ENCODE results near the gene HAPLN3. TPM values are rescaled to one million over a fixed set of nuclear protein-coding genes. Genes with fewer than 3 reads are reported as not detected.
A peak's percentile ranks its signal among the peaks of the same experiment; 100 is the strongest.

The HAPLN3 gene
- polyA plus RNA-seq, 2 of the 4 experiments (the other 2 are of a cell fraction), result 8.5 to 39.7 TPM

DNA sequence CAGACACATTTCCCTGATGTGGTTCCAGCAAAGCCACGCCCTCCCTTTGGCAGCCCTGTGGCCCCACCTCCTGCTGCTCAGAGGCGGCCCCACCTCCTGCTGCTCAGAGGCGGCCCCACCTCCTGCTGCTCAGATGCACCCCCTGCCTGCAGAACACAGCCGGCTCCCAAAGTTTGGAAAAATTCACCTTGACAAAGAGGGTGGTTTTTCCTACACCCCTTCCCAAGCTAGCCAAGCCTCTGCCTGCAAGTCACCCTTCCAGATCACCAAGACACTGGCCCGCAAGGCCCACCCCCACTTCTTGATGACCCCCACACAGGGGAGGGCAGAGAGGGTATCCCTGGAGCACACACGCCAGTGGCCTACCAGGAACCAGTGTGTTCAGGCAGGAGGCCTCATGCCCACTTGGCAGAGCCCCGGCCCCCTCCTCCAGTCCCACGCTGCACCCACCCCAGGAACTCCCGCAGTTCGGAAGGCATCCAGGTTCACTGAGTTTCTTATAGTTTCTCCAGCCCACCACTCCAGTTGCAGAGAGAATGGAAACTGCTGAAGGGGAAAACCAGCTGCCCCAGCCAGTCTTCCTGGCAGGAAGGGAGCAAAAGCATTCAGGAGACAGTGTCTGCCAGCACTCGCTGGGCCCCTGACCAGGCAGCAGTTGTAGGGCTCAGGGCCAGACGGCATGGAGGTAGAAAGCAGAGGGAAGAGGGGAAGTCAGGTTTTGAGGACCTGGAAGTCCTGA, 2.3 kb upstream of the HAPLN3 start (continued):
- TF ChIP-seq RAD21 (conservative IDR thresholded peaks at IDR 0.05 in 1 of 2, IDR thresholded peaks at IDR 0.05 in 1 of 2) (peak; percentile 37; a peak in 3 of 5 replicates), HOXB13 (CRISPR knock-in tag; IDR thresholded peaks at IDR 0.05; ENCODE audit: low read depth) (no peak)

GRCh38 chr15:88897142-88897455, 1.8 kb upstream of the HAPLN3 start:
- H3K4me1 ChIP-seq, result peaks cover 32% of the 10 kb centered on the region
- FAIRE-seq (peak; percentile 36), ATAC-seq (peak in 1 of 2 experiments; percentile 4; a peak in 5 of 6 replicates), DNase-seq (ENCODE audit: low read depth in 1 of 2, low spot score in 1 of 2) (no peak)
- H3K27ac ChIP-seq, result peak overlapping the region; percentile 32 to 62; a peak in 2 of 6 replicates
- no peak for TF ChIP-seq TFCP2L1 (CRISPR knock-in tag; IDR thresholded peaks at IDR 0.05)
- TF ChIP-seq, protein P1, sequence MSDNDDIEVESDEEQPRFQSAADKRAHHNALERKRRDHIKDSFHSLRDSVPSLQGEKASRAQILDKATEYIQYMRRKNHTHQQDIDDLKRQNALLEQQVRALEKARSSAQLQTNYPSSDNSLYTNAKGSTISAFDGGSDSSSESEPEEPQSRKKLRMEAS (IDR thresholded peaks at IDR 0.05), result no peak
- no peak for TF ChIP-seq ESRRA (IDR thresholded peaks at IDR 0.05; ENCODE audit: borderline replicate concordance, low read length)
- TF ChIP-seq RAD21 (conservative IDR thresholded peaks at IDR 0.05 in 1 of 2, IDR thresholded peaks at IDR 0.05 in 1 of 2), result no peak
- no peak for TF ChIP-seq MAZ (IDR thresholded peaks at IDR 0.05; ENCODE audit: borderline replicate concordance, low read depth, low read length)
- no peak for TF ChIP-seq NR3C1 (IDR thresholded peaks at IDR 0.05)
- TF ChIP-seq MYC (IDR thresholded peaks at IDR 0.05; ENCODE audit: borderline replicate concordance, low read length), result no peak
- TF ChIP-seq RFX5 (IDR thresholded peaks at IDR 0.05), result no peak
- no peak for TF ChIP-seq CHD2 (IDR thresholded peaks at IDR 0.05; ENCODE audit: low read length, partially characterized antibody)
- no peak for TF ChIP-seq HOXB13 (CRISPR knock-in tag; IDR thresholded peaks at IDR 0.05; ENCODE audit: low read depth)
- no peak for TF ChIP-seq HOXB5 (CRISPR knock-in tag; IDR thresholded peaks at IDR 0.05)
- TF ChIP-seq CBX2 (IDR thresholded peaks at IDR 0.05; ENCODE audit: borderline replicate concordance, low read depth), result no peak
- no peak for TF ChIP-seq RARB (CRISPR knock-in tag; IDR thresholded peaks at IDR 0.05)
- TF ChIP-seq, protein P2, sequence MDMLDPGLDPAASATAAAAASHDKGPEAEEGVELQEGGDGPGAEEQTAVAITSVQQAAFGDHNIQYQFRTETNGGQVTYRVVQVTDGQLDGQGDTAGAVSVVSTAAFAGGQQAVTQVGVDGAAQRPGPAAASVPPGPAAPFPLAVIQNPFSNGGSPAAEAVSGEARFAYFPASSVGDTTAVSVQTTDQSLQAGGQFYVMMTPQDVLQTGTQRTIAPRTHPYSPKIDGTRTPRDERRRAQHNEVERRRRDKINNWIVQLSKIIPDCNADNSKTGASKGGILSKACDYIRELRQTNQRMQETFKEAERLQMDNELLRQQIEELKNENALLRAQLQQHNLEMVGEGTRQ (IDR thresholded peaks at IDR 0.05), result no peak
- no peak for TF ChIP-seq ZC3H11A (IDR thresholded peaks at IDR 0.05)
- no peak for TF ChIP-seq BHLHE40 (IDR thresholded peaks at IDR 0.05; ENCODE audit: low read depth, low read length)
- no peak for TF ChIP-seq FOSB (CRISPR knock-in tag; IDR thresholded peaks at IDR 0.05)
- TF ChIP-seq CBX8 (IDR thresholded peaks at IDR 0.05), result no peak
- TF ChIP-seq HMGXB4 (CRISPR knock-in tag; IDR thresholded peaks at IDR 0.05; ENCODE audit: borderline replicate concordance), result no peak
- WGBS (ENCODE audit: missing lambda C conversion rate), result 48% methylated on average over 8 of the region's 8 CpGs
- POLR2A ChIA-PET, result interaction anchor here (0.6 kb wide), 1 partner anchor 98 kb away, joined by 3 read pairs; no protein-coding TSS in a partner anchor
- peak overlapping the region; percentile 61 for H3K4me2 ChIP-seq
- H3K9me3 ChIP-seq, result no peaks in the 10 kb centered on the region
- H3K4me3 ChIP-seq, result no peak overlapping the region
- CTCF ChIA-PET, result interaction anchor here (0.7 to 32.8 kb wide), 19 partner anchors 8 to 347 kb away, joined by 3 to 851 read pairs (median 5); partner anchors contain the start of gene FANCI

DNA sequence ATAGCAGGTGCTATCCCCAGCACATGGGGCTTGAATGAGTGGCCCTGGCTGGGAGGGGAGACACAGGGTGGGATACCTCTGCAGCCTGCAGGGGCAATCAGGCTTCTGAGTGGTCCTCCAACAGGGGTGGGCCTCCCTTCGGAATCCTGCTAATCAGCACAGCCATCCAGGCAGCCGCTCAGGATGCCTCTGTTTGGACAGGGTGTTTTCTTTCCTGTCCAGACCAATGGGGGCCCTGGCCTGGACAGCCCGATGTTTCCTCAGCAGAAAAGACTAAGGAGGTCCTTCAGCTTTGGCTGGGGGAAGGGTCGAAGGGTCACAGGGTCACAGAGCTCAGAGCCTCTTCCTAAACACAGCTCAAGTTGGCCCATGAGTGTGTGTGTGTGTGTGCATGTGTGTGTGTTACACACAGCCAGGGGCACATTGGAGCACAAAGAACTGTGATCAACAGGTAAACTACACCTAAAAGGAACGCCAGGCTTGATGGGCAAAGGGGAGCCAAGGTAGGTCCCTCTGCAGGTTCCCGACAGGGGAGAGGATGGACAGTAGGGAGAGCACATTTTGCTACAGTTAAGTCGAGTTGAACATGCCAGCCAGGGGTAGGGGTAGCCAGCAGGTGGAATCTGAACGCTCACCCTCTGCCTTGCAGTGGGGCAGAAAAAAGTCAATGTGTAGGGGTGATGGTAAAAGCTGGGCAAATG, 1.1 kb upstream of the HAPLN3 start:
- H3K27ac ChIP-seq, result peak overlapping the region in 1 of 2 experiments; percentile 62; a peak in 2 of 6 replicates
- 71% methylated on average over 8 of the region's 8 CpGs for WGBS (ENCODE audit: missing lambda C conversion rate)
- DNase-seq (ENCODE audit: low read depth in 1 of 2, low spot score in 1 of 2) (no peak), FAIRE-seq (no peak), ATAC-seq (no peak)
- H3K4me3 ChIP-seq, result no peak overlapping the region
- peak overlapping the region; percentile 61; the same call in 2 of the 3 replicates for H3K4me2 ChIP-seq
- ChIA-PET CTCF (interaction anchor here (0.7 to 32.8 kb wide), 14 partner anchors 9 to 347 kb away, joined by 3 to 851 read pairs (median 12); partner anchors contain the start of gene FANCI), POLR2A (no interaction called here)
- peaks cover 31% of the 10 kb centered on the region for H3K4me1 ChIP-seq
- H3K9me3 ChIP-seq, result no peaks in the 10 kb centered on the region
- no peak for TF ChIP-seq MAZ (IDR thresholded peaks at IDR 0.05; ENCODE audit: borderline replicate concordance, low read depth, low read length)
- TF ChIP-seq KDM5A (IDR thresholded peaks at IDR 0.05), result no peak
- TF ChIP-seq RNF2 (IDR thresholded peaks at IDR 0.05; ENCODE audit: borderline replicate concordance, low read depth), result no peak
- TF ChIP-seq JUNB (IDR thresholded peaks at IDR 0.05), result no peak
- no peak for TF ChIP-seq ZSCAN20 (CRISPR knock-in tag; IDR thresholded peaks at IDR 0.05)
- TF ChIP-seq, protein P3, sequence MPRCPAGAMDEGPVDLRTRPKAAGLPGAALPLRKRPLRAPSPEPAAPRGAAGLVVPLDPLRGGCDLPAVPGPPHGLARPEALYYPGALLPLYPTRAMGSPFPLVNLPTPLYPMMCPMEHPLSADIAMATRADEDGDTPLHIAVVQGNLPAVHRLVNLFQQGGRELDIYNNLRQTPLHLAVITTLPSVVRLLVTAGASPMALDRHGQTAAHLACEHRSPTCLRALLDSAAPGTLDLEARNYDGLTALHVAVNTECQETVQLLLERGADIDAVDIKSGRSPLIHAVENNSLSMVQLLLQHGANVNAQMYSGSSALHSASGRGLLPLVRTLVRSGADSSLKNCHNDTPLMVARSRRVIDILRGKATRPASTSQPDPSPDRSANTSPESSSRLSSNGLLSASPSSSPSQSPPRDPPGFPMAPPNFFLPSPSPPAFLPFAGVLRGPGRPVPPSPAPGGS (IDR thresholded peaks at IDR 0.05), result no peak
- no peak for TF ChIP-seq JUN (IDR thresholded peaks at IDR 0.05)
- TF ChIP-seq EHF (CRISPR knock-in tag; IDR thresholded peaks at IDR 0.05), result no peak

Measured in A549 (cell line).